GM21529 (cell line): ENCODE measurements around the gene COPS9.
A peak's percentile ranks its signal among the peaks of the same experiment; 100 is the strongest.

Experiments used
- ATAC-seq: cut with Tn5 transposase; IDR thresholded peaks from one replicate; pipeline ENCODE4 v1.9.1; 2021; ENCODE audit not compliant: unreplicated experiment

COPS9 gene

DNA sequence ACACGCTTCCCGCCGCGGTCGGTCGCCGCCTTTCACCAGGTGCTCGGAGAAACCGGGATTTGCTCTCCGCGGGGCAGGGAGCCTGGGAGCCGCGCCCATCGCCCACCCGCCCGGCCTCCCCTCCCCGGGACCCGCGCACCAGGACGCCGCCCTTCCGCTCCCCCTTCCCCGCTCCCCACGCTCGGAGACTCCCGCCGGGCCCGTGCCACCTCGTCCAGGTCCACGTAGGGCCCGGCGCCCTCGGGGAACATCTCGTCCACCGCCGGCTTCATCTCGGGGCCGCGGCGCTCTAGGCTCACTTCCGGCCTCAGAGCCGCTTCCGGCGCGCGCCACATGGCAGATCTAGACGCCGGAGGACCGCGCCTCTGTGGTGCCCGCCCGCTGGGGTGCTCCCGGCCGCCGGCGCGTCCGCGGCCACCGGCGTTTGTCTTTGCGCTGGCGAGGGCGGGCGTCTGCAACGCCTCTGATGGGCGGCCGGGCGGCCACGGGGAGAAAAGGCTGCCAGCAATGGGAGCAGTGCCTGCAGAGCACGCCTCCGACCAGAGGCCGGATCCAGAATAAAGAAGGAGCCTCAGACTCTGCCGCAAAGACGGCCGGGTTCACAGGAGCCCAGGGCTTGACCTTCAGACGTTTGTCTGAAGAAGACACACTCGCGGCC is at the start of gene COPS9:
COPS9 (minus strand) TSS at position 293 of the 658 bp plus-strand sequence; CDS start at position 272, 21 bp downstream.
- ATAC-seq, result peak; percentile 95

DNA sequence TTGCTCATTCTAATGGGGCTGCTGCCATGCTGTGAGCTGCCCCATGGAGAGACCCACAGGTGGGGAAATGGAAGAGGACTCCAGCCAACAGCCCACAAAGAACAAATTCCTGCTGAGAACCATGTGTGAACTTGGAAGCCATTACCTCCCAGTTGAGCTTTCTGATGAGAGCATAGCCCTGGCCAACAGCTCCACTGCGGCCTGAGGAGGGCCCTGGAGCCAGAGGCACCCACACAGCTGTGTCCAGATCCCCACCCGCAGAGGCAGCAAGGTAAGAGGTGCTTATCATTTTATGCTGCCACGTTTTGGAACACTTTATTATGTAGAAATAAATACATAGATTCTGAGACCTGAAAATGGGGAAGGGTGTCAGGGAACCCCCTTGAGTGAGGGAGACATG is 48.6 kb upstream of the COPS9 start:
- ATAC-seq, result no peak

DNA sequence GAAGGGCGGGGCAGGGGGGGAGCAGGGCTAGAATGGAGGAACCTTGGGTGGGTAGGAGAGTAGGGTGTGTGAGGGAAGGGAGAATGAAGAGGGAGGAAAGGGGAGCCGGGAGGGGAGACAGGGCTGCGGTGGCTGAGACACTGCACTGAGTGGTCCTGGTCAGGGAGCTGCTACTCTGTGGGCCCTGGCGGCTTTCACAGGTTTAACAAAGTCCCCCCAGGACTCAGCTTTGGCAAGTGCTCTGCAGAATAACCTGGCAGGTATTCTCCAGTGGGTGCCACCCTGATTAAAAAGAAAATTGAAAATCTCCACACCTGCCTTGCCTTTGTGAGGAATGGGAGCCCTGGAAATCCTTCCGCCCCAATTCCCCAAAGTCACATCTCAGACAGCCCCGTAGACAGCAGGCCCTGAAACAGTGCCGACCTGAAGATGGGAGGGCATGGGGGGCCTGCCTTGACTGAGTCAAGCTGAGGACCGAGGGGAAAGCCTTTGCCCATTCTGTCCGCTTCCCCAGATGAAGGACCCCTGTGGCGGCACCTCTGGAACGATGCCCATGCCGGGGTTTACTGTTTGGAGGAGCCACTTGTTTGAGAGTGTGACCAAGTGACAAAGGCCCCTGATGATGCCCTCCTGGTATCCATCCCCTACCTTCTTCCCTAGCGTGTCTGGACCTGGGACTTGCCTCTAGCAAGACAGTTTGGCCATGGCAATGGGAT is 47.9 kb upstream of the COPS9 start:
- ATAC-seq, result no peak

DNA sequence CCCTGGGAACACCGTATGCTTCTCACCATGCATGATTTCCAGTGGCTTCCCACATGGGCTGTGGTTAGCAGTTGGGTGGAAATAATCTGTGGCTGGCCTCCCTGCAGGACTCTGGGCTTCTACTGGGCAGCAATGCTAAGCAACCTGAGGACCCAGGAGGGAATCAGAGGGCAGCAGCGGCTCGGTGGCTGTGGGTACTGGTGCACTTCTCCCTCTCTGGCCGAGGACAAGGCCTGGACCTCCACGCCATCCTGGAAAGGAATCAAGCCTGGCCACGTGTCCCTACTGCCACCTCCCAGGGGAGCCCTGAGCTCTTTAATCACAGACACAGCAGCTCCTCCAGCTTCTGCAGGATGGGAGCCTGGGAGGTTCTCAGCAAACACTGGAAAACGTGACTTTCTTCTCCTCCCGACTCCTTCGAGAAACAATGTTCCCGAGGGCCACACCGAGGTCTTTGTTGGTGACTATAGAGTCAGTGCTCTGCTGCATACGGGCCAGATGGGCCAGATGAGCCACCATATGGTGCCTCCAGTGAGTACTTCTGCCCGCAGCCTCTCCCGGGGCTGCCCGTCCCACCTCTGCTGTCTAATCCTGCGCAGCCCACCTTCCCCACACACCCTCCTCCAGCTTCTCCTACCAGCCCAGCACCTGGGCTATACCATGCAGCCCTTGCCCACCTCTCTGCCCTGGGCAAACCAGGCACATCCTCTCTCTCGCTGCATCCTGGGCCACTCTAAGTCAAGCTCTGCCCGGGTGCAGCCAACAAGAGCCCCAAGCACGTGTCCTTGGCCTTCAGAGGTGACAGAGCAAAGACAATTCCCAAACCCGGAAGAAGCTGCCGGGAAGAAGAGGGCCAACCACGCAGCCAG is 47.1 kb upstream of the COPS9 start:
- ATAC-seq, result no peak

DNA sequence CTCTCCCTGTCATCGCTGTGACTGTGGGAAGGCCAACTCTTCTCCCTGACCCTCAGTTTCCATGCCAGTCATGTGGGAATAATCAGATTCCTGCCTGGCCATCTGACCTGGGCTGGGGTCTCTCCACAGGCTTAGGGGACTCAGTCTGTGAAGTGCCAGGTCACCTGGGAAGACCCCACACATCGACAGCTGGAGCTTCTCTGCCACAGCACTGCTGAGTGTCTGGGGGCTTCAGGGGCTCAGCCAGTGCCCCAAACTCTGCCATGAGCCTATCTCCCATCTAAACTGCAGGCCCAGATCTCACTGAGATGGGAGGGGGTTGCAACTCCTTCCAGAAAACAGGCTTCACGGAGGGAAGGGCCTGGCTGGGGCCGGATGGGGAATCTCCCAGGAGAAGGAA is 46.4 kb upstream of the COPS9 start:
- ATAC-seq, result no peak

DNA sequence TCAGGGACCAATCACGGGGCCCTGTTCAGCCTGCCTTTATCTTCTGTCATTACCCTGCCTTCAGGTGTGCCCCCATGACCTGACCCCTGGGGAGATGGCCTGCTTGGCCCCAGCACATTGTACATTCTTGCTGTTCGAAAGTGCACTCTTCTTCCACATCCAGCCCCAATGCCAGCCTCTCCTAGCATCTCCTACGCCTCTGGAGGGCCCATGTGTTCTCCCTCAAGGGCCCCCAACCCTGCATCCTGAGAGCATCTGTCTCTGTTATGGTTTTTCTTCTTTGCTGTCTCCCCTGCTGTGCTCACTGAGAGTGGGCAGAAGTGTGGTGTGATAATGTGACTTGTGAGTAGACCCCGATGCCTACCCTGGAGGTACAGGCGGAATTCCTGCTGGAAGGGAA is 45.9 kb upstream of the COPS9 start:
- no peak for ATAC-seq

DNA sequence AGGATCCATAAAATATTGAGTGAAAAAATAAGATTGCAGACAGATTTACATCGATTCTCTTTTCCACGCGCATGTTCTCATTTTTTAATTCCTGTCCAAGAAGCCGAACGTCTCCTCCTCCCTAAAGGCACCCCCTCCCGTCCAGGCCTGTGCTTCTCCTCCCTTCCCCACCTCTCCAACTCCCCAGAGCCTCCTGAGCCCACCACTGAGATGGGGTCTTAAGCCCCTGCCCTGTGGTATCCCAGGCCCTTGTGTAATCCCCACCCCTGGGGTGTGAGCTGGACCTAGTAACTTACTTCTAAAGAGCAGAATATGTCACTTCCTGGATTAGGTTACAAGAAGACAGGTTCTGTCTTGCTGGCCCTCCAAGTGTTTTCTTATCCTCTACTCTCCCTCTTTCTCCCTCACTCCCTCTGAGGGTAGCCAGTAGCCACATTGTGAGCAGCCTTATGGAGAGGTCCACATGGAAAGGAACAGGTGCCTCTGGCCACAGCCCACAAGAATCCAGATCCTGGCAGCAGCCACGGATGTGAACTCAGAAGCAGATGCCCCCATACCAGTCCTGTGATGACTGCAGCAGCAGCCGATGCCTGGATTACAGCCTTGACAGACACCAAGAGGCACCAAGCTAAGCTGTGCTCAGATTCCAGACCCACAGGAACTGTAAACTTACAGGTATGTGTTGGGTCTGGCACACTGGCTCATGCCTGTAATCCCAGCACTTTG is 44.0 kb upstream of the COPS9 start:
- ATAC-seq, result no peak

DNA sequence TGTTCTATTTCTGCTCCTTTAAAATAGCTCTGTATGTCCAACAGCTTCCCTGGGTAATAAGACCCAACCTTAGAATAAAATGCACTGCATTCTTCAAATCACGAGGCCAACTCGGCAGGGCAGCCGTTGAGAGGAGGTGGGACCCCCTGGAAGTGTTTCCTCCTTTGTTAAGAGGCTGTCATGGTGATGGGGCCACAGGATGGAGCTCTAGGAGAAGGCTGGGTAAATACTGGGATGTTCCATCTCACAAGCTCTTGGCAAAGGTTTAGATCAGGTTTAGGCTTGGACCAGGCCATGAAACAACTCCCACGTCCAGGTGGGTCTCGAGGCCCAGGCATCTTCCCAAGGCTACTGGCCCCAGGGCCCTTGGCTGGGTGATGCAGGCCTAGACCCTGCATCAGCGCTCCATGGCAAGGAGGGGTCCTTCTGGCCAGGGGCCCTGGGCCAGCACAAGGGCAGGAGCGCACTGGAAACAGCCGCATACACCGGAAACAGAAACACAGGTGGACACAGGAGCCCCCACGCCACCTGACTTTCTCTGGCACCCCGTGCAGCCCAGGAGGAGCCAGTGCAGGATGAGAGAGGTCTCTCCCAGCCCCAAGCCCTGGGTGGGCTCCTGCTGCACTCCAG is 43.2 kb upstream of the COPS9 start:
- ATAC-seq, result no peak

DNA sequence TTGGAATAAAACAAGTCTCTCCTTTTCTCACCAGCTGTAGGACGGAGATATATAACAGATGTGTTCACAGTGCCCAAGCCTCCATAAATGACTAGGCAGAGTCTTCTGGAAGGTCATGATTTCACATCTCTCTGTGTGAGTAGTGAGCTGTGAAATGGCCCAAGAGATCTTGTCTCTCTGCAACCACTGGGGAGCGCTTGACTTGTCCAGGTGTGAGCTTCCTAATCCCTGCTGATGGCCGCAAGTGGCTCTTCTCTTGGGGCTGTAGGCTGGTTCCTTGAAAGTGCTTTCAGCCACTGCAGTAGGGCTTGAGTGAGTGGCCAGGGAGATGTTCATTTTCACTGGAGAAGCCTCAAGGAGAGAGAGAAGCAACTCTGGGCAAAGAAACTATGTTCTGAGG is 42.5 kb upstream of the COPS9 start:
- ATAC-seq, result no peak

DNA sequence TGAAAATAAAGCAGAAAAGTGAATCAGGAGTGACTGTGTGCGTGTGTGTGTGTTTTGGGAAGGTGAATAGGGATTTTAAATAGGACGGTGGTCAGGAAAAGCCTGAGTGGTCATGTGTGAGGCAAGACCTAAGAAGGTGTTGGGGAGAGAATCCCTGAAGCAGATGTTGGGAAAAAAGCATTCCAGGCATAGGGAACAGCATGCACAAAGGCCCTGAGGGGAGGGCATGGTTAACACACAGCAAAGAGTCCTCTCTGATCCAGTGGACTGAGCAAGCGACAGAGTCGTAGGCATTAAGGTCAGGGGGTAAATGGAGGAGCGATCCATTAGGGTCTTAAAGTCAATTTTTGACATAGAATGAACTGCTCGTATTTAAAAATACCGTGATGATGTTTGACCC is 38.4 kb upstream of the COPS9 start:
- no peak for ATAC-seq

DNA sequence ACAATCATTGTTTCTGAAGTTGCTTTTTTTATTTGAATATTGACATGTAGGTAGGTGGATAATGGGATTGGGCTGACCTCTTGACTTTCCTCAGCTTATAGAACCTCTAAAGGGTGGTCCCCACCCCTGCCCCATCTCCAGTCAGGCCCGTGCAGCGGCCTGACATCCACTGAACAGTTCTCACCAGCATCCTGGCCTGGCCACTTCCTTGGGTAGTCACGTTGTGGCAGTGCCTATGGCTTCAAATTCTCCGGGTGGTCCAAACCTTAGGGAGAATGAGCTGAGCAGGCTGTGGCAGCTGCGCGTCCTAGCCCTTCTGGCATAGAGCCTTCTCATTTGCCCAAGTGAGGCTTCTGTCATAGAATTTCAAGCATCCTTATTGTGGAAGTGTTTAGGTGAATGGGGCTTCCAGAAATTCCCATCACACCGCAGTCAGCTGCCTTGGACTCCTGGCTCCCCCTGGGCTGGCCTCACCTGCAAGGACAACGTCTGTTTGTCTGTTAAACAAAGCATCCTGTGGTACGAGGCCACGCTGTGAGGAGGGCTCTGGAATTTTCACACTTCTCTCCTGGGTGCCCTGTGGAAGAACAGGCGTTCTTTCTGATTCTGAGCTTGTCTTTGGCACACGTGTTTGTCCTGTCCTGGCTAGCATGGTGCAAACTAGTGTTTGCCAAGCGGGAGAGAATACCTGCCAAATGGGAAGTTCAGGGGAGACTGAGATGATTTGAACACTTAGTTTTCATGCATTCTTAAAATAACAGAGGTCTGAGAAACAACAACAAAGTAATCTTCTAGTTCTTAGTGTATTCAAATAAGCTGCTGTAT is 36.2 kb upstream of the COPS9 start:
- ATAC-seq, result no peak

DNA sequence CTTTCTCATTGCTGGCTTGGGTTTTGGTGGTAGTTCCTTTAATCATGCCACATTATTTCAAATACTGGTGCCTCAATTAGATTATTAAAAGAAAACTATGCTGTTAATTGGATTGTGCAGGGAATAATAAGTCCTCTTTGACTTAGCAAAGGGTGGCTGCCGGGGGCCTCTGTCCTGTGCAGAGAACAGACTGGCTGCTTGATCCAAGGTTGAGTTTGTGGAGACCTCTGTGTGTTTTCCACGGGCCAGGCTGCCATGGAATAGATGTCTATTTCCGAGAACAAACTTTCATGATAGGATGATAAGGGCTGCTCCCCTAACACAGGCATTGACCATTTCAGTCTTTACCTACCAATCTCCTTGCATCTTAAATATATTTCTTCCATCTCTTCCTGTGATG is 34.8 kb upstream of the COPS9 start:
- no peak for ATAC-seq

DNA sequence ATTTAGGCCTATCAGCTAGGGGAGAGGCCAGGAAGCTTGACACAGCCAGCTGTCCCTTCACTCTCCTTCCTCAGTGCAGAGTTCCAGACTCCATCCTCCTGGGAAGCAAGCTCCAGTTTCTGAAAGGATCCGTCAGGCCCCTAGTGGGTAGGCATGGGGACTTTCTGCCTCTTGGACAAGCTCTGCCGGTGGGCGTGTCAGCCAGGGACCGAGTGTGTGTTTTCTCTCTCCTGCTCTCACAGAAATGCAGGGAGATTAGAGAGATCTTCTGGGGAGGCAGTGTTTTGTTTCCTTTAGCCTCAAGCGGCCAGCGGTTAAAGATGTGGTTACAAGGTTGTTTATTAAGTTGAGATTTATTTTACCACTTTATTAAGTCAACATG is 34.2 kb upstream of the COPS9 start:
- no peak for ATAC-seq

DNA sequence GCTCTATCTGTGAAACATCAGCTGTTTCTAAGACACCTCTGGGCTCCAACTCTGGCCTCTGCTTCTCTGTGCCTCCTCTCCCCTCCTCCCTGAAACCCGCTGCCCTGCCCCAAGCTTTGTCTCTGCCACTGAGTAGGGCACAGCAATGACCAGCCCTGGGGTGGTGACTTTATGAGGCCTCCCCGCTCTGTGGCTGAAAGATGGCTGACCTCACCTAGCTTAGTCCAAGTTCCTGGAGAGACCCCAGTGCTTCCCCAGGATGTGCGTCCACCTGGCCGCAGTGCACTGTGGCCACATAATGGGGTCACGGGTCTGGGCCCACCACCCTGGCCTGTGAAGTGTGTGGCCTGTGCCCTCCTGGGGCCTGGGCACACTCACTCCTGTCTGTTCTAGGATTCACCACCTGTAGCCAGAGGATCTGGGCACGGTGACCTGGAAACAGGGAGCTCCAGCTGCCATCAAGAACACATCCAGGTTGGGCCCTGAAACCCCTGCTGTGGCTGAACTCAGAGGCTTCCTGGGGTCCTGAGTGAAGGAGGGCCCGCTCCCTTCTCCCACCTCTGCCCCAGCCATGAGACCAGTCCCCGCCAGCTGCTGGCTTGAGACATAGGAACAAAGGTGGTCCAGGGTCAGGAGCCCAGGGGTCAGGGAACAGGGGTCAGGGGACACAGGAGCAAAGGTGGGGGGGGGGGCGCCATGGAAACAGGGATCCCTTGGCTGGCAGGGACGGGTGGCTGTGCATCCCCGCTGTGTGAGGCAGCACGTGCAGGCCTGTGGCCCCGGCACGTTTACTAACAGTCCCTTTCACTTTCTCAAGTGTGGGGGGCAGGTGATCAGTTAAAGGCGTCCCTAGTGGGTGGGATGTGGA is 33.6 kb upstream of the COPS9 start:
- no peak for ATAC-seq

DNA sequence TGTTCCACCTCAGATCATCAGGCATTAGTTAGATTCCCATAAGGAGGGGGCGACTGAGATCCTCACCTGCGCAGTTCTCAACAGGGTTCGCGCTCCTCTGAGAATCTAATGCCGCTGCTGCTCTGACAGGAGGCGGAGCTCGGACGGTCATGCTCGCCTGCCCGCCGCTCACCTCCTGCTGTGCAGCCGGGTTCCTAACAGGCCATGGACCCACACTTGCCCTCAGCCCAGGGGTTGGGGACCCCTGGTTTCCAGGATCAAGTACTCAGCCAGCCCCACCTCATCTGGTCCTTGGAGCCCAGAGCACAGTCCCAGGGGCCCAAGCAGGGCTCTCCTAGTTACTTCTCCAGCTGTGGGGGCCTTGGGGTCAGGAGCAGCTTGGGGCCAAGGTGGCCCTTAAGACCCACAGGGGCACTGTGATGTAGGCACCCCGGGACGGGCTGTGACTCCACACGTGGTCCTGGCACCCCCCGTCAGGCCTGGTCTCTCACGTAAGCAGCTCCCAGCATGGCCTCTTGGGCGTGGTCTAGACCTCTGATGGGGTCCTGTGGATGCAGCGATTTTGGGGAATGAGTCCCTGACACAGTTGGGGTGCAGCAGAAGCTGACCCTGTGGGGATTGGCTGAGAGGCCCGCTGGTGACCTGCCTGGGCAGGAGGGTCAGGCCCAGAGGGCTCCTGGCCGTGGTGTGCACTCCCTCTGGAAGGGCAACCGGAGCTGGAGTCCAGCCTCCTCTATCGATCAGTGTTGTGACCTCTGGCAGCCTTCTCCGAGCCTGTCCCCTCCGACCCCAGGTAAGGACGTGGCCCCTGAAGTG is 32.6 kb upstream of the COPS9 start:
- no peak for ATAC-seq

DNA sequence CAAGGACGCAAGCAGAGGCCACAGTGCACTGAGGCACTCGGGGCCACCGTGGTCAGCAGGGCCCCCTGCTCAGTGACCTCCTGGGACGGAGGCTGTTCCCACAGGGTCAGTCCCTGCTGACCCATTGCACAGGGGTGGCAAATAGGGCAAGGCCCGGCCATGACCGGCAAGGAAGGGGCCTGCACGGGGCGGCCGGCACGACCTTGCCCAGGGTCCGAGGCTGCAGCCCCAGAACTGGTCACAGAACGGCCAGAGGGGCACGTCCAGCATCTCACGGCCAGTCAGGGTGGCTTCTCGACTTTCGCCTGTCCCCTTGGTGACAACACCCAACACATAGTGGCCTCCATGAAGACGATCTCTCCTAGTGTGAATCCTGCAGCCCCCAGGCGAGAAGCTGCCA is 31.9 kb upstream of the COPS9 start:
- no peak for ATAC-seq

DNA sequence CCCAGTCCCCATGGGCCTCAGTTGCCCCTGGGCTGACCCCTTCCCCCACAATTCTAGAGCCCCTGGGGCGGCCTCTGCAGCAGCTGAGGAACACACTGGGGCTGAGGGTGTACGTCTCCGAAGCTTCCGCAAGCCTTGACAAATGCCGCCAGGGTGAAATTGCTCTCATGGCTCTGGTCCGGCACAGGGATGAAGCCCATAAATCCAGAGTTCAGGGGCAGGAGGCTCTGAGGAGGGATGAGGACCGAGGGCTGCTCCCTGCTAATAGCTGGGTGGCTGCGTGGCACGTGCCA is 31.4 kb upstream of the COPS9 start:
- ATAC-seq, result no peak
